Fibroblast of lung (primary cell): ENCODE measurements around the gene WNT11. TPM values are rescaled to one million over a fixed set of nuclear protein-coding genes. Genes with fewer than 3 reads are reported as not detected.

Experiments used
- DNase-seq, 2 donors: peaks; one replicate each; pipeline versions ENCODE4 v3.0.0 to v3.0.0-alpha.2; 2010; ENCODE audit warnings: low read depth in 2 of 2
- H2AFZ ChIP-seq: 2 replicates; pipeline ENCODE4 v1.5.1; 2012; ENCODE audit warnings: low read length, control low read depth, inconsistent platforms
- H3K27ac ChIP-seq: 2 replicates; pipeline ENCODE4 v1.5.1; 2011; ENCODE audit warnings: low read length, control low read depth; ENCODE audit not compliant: insufficient read depth
- H3K27me3 ChIP-seq: 2 replicates; pipeline ENCODE4 v1.5.1; 2011; ENCODE audit warnings: mild to moderate bottlenecking, low read length; ENCODE audit not compliant: control insufficient read depth, insufficient read depth
- H3K36me3 ChIP-seq: 2 replicates; pipeline ENCODE4 v1.5.1; 2011; ENCODE audit warnings: low read length; ENCODE audit not compliant: control insufficient read depth, insufficient read depth
- H3K4me1 ChIP-seq: 2 replicates; pipeline ENCODE4 v1.5.1; 2011; ENCODE audit warnings: low read length; ENCODE audit not compliant: control insufficient read depth, insufficient read depth; ENCODE audit errors: extremely low read depth
- H3K4me2 ChIP-seq: 2 replicates; pipeline ENCODE4 v1.5.1; 2011; ENCODE audit warnings: low read length, control low read depth; ENCODE audit not compliant: insufficient read depth; ENCODE audit errors: extremely low read depth
- H3K4me3 ChIP-seq, 4 experiments: fragments of 200-600 bp in 1 of 4; sonication (generic) in 1 of 4; replicated peaks in 1 of 4; 2 replicates each; pipeline ENCODE4 v1.5.1; 2011 to 2016; ENCODE audit warnings: low read length in 4 of 4, low read depth in 3 of 4, mild to moderate bottlenecking in 3 of 4, control low read depth in 2 of 4, inconsistent platforms in 1 of 4, mixed read lengths in 1 of 4; ENCODE audit not compliant: insufficient read depth in 1 of 4; ENCODE audit errors: control extremely low read depth in 1 of 4
- H3K79me2 ChIP-seq: 2 replicates; pipeline ENCODE4 v1.5.1; 2012; ENCODE audit warnings: mild to moderate bottlenecking, low read length, inconsistent platforms; ENCODE audit not compliant: control insufficient read depth, insufficient read depth
- H3K9ac ChIP-seq: 2 replicates; pipeline ENCODE4 v1.5.1; 2011; ENCODE audit warnings: mild to moderate bottlenecking, low read length, control low read depth; ENCODE audit not compliant: insufficient read depth
- H3K9me3 ChIP-seq: 2 replicates; pipeline ENCODE4 v1.5.1; 2012; ENCODE audit warnings: low read depth, low read length; ENCODE audit not compliant: control insufficient read depth, insufficient read depth
- H4K20me1 ChIP-seq: 2 replicates; pipeline ENCODE4 v1.5.1; 2011; ENCODE audit warnings: low read length; ENCODE audit not compliant: control insufficient read depth, insufficient read depth; ENCODE audit errors: extremely low read depth
- EZH2 ChIP-seq: IDR thresholded peaks from 2 replicates; pipeline ENCODE4 v1.5.1; 2012; ENCODE audit warnings: low read length, control low read depth, mild to moderate bottlenecking; ENCODE audit errors: missing control alignments
- polyA plus RNA-seq, 2 donors: library from polyadenylated mRNA; depleted of rRNA in 1 of 2; stranded (reverse) in 1 of 2; unstranded in 1 of 2; fragments of >200 nt; gene quantifications; 2 replicates each; pipeline ENCODE4 v1.2.1, GENCODE V29; 2011 to 2012; ENCODE audit warnings: missing spikeins in 1 of 2
- total RNA-seq: library from RNA; depleted of rRNA; stranded (reverse); fragments of >200 nt; gene quantifications from 2 replicates; pipeline ENCODE4 v1.2.1, GENCODE V29; 2014
- TF ChIP-seq, protein P1 (sequence below), 2 donors: IDR thresholded peaks in 1 of 2; conservative IDR thresholded peaks in 1 of 2; 1 replicate in 1 of 2; 2 replicates in 1 of 2; pipeline ENCODE4 v1.5.1; 2011 to 2012; ENCODE audit warnings: low read length in 2 of 2, control low read depth in 1 of 2, inconsistent platforms in 1 of 2, low read depth in 1 of 2, mild to moderate bottlenecking in 1 of 2

WNT11 gene
- total and polyA plus RNA-seq, 2 donors (not counting 1 experiment from before 2014, with no cell fraction given), result 0.07 to 0.33 TPM

DNA sequence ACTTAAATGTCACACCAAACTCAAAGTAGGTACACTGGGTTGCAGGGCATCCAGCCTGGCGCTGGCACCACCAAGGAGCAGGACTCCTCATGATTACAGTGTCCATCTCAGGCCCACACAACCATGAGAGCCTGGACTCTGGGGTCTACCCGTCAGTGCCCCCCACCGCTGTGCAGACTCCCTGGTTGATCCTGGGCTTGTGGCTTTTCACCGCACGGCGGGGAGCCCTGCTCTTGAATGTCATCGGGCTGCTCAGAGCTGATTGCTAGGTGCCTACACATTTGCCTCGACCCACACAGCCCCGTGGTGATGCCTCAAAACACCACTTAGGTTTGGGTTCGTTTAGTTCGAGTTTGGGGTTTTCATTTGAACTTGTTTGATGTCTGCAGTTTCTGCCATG, 63.0 kb downstream of the WNT11 start:
- Histone ChIP-seq H4K20me1 (no peaks in the 10 kb centered on the region), H3K36me3 (peaks cover 1% of the 10 kb centered on the region), H3K9ac (no peak overlapping the region), H3K4me3 (no peak overlapping the region), H3K27me3 (no peaks in the 10 kb centered on the region), H3K9me3 (no peaks in the 10 kb centered on the region), H3K4me2 (no peak overlapping the region), H3K4me1 (no peaks in the 10 kb centered on the region), H2AFZ (no peak overlapping the region), H3K79me2 (no peaks in the 10 kb centered on the region), H3K27ac (no peak overlapping the region)
- no peak for TF ChIP-seq EZH2
- TF ChIP-seq, protein P1, sequence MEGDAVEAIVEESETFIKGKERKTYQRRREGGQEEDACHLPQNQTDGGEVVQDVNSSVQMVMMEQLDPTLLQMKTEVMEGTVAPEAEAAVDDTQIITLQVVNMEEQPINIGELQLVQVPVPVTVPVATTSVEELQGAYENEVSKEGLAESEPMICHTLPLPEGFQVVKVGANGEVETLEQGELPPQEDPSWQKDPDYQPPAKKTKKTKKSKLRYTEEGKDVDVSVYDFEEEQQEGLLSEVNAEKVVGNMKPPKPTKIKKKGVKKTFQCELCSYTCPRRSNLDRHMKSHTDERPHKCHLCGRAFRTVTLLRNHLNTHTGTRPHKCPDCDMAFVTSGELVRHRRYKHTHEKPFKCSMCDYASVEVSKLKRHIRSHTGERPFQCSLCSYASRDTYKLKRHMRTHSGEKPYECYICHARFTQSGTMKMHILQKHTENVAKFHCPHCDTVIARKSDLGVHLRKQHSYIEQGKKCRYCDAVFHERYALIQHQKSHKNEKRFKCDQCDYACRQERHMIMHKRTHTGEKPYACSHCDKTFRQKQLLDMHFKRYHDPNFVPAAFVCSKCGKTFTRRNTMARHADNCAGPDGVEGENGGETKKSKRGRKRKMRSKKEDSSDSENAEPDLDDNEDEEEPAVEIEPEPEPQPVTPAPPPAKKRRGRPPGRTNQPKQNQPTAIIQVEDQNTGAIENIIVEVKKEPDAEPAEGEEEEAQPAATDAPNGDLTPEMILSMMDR (conservative IDR thresholded peaks at IDR 0.05 in 1 of 2, IDR thresholded peaks at IDR 0.05 in 1 of 2; ENCODE audit: low read depth in 1 of 2, low read length in 2 of 2), result no peak
- DNase-seq, result no peak

DNA sequence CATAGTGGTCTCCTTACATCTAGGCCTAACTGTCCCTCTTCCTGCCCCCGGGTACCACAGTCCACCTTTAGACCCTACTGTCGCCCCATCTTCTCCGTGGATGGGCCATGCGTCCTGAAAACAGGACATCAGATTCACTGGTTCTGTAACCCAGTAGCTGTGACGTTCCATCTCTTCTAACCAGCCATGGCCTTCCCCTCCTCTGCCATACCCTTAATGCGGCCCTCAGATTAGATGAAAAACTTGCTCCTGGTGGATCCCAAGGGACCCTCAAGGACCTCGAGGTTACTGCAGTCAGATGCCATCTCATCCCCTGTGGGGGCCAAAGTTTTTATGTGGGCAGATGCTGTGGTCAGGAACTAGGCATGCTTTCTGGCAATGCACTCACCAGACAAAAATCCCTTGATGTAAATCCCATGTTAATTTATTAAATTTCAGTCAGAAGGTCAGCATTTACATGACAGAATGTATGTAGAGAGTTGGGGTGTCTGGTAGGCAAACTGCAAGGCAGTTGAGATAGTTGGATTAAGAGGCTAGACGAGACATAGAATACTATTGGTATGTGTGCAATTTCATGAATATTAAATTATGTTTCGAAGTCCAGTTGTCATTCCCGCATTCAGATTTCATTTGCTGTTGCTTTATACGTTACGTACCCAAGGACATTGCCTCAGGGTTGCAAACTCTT, 64.3 kb downstream of the WNT11 start:
- no peak for TF ChIP-seq EZH2
- TF ChIP-seq, protein P1 (conservative IDR thresholded peaks at IDR 0.05 in 1 of 2, IDR thresholded peaks at IDR 0.05 in 1 of 2; ENCODE audit: low read depth in 1 of 2, low read length in 2 of 2), result no peak
- Histone ChIP-seq H3K4me1 (no peaks in the 10 kb centered on the region), H3K27me3 (no peaks in the 10 kb centered on the region), H3K27ac (no peak overlapping the region), H3K4me3 (no peak overlapping the region), H3K9me3 (no peaks in the 10 kb centered on the region), H3K79me2 (no peaks in the 10 kb centered on the region), H3K4me2 (no peak overlapping the region), H2AFZ (no peak overlapping the region), H3K36me3 (peaks cover 1% of the 10 kb centered on the region), H4K20me1 (no peaks in the 10 kb centered on the region), H3K9ac (no peak overlapping the region)
- DNase-seq, result no peak

DNA sequence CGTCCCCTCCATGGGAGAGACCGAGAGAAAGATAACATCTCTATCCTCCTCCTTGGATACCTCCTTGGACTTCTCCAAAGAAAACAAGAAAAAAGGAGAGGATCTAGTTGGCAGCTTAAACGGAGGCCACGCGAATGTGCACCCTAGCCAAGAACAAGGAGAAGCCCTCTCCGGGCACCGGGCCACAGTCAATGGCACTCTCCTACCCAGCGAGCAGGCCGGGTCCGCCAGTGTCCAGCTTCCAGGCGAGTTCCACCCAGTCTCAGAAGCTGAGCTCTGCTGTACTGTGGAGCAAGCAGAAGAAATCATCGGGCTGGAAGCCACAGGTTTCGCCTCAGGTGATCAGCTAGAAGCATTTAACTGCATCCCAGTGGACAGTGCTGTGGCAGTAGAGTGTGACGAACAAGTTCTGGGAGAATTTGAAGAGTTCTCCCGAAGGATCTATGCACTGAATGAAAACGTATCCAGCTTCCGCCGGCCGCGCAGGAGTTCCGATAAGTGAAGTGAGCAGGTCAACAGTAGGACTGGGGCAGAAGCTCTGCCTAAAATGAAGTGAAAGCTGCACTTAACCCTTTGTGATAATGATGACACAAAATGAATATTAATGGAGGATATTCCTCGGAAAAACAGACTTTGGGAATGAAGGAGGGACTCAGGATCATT, 65.3 kb downstream of the WNT11 start:
- no peak for DNase-seq
- H3K9me3 ChIP-seq, result no peaks in the 10 kb centered on the region
- H3K4me3 ChIP-seq, result no peak overlapping the region
- no peaks in the 10 kb centered on the region for H3K79me2 ChIP-seq
- peaks cover 1% of the 10 kb centered on the region for H3K36me3 ChIP-seq
- H3K9ac ChIP-seq, result no peak overlapping the region
- TF ChIP-seq, protein P1 (conservative IDR thresholded peaks at IDR 0.05 in 1 of 2, IDR thresholded peaks at IDR 0.05 in 1 of 2; ENCODE audit: low read depth in 1 of 2, low read length in 2 of 2), result no peak
- no peak for TF ChIP-seq EZH2
- no peaks in the 10 kb centered on the region for H3K27me3 ChIP-seq
- no peak overlapping the region for H3K27ac ChIP-seq
- H3K4me2 ChIP-seq, result no peak overlapping the region
- no peak overlapping the region for H2AFZ ChIP-seq
- H4K20me1 ChIP-seq, result no peaks in the 10 kb centered on the region
- no peaks in the 10 kb centered on the region for H3K4me1 ChIP-seq
